NAMALWA (cell line): ENCODE results near the gene HCRTR1.
"Not testable (repeated sequence)": the region's sequence is repeated elsewhere in the genome, so short reads cannot be mapped to it uniquely, and the experiment has no call there.

Experiments used
- DNase-seq: peaks from one replicate; pipeline ENCODE4 v3.0.0-alpha.2; 2015; ENCODE audit warnings: low spot score

Gene HCRTR1

DNA sequence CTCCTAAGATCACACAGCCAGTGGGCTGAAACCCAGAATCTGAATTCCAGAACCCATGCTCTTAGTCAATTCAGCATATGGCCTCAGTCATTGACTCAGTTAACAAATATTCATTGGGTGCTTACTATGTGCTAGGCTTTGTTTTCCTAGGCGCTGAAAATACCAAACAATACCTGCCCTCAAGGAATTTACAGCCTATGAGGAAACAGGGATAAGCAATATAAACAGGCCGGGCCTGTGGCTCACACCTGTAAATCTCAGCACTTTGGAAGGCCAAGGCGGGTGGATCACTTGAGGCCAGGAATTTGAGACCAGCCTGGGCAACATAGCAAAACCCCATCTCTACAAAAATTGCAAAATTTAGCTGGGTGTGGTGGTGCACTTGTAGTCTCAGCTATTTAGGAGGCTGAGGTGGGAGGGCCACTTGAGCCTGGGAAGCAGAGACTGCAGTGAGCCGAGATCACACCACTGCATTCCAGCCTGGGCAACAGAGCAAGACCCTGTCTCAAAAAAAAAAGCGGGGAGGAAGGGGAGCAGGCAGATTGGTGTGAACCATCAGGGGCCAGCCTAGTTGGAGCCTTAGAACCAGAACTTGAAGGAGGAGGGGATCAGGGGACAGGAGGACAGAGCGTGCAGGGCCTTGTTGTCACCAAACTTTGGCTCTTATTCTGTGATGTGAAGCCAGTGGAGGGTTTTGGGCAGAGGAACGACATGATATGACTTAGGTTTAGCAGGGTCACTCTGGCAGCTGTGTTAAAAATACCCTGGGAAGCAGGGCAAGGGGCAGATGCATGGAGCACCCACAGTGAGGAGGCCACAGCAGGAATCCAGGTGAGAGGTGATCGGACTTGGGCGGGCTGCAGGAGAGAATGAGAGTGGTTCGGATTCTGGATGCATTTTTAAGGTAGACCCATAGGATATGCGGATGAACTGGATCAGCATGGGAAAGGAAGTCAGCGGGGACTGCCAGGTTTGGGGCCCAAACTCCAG lies 35.4 kb upstream of the HCRTR1 start:
- no peak for DNase-seq

DNA sequence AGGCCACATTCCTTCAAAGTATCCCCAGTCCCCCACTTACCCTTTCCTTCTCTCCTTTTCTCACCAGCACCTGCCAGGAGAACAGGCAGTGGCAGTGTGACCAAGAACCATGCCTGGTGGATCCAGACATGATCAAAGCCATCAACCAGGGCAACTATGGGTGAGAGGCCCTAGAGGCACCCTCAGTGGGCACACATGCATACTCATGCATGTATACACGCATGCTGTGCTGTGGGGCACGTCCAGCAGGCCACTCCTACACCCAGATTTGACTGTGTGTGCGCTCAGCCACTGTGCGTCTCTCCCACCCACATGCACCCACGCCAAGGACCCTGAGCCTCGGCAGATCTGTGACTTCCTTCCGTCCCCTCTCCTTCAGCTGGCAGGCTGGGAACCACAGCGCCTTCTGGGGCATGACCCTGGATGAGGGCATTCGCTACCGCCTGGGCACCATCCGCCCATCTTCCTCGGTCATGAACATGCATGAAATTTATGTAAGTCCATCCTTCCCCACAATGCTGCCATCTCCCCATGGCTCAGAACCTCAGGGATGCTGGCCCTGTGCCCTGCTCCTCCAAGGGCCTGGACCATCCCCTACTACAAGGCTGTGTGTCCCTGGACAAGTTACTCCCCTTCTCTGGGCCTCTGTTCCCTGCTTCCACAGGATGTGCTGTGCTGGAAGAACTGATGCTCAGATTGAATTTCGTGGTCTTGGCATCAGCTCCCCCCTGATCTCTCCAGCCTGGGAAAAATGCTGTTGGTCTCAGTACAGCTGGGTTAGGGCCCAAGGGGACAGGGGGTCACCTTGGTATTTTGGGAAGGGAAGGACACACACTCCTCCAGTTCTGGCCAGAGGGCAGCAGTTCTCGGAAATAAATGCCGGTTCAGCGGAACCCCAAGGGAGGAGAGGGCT lies 34.2 kb upstream of the HCRTR1 start:
- DNase-seq: no peak

DNA sequence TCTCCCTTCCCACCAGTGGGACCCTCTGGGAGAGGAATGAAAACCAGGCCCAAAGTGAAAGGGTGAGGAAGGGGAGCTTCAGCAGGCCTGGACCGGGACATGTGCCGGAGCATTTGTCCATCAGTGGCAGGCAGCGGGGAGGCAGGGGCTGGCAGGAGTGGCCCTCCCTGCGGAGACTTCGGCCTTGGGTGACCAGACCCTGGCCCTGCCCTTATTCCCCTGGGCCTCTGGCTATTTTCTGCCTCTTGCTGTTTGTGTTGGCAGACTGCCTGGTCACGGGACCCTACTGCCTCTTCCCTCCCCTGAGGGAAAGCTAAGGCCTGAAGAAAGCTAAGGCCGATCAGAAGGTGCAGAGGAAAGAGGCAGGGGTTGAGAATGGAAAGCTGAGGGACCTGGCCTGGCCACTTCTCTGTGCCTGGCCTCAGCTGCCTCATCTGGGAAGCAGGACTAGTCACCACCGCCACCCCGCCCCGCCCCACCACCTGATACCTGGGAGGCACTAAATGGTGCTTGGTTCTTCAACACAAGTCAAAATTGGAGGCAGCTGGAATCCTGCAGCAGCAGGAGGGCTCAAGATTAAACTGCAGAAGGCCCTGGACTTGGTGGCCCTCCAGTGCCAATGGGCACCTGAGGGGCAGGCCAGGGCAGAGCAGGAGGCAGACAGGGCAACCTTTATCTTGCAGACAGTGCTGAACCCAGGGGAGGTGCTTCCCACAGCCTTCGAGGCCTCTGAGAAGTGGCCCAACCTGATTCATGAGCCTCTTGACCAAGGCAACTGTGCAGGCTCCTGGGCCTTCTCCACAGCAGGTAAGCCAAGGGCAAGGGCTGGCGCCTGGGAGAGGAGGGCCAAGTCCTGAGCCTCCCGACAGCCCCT lies 33.3 kb upstream of the HCRTR1 start:
- no peak for DNase-seq

DNA sequence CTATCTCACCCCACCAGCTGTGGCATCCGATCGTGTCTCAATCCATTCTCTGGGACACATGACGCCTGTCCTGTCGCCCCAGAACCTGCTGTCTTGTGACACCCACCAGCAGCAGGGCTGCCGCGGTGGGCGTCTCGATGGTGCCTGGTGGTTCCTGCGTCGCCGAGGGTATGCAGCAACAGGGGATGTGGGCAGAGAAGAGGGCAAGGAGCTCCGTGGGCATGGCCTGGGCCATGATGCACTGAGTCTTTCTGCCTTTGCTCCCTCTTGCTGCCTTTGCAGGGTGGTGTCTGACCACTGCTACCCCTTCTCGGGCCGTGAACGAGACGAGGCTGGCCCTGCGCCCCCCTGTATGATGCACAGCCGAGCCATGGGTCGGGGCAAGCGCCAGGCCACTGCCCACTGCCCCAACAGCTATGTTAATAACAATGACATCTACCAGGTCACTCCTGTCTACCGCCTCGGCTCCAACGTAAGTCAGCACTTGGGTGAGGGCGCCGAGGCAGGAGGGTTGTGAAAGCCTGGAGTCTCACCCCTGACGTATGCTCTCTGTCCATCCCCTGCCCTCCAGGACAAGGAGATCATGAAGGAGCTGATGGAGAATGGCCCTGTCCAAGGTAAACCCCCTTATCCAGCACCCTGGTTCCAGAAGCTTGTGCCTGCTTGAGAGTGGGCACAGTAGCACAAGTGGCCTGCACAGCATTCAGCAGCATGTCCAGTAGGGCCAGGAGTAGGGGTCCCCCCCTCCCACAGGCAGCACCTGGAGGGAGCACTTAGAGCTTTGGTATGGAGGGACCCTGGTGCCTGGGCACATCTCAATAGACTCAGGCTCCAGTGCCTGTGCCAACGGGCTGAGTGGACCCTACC lies 32.4 kb upstream of the HCRTR1 start:
- DNase-seq: no peak

DNA sequence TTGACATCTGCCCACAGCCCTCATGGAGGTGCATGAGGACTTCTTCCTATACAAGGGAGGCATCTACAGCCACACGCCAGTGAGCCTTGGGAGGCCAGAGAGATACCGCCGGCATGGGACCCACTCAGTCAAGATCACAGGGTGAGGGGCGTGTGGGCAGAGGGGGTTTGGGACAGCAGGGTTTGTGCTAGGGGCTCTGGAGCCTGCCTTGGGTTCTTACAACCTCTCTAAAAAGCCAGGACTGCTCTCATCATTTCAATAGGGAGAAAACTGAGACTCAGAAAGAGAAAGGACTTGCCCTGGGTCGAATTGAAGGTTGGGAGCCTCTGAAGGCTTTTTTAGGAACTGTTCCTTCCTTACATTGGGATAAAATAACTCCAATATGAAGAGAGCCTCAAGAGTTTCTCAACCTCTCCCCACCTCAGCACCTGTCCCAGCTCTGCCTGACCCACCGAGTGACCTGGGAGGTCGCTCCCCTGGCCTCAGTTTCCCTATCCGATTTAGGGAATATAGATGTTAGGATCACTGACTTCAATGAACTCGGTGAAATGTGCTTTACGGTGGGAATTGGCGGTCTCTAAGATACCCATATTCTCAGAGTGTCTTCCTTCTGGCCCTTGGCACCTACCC lies 31.6 kb upstream of the HCRTR1 start:
- no peak for DNase-seq

DNA sequence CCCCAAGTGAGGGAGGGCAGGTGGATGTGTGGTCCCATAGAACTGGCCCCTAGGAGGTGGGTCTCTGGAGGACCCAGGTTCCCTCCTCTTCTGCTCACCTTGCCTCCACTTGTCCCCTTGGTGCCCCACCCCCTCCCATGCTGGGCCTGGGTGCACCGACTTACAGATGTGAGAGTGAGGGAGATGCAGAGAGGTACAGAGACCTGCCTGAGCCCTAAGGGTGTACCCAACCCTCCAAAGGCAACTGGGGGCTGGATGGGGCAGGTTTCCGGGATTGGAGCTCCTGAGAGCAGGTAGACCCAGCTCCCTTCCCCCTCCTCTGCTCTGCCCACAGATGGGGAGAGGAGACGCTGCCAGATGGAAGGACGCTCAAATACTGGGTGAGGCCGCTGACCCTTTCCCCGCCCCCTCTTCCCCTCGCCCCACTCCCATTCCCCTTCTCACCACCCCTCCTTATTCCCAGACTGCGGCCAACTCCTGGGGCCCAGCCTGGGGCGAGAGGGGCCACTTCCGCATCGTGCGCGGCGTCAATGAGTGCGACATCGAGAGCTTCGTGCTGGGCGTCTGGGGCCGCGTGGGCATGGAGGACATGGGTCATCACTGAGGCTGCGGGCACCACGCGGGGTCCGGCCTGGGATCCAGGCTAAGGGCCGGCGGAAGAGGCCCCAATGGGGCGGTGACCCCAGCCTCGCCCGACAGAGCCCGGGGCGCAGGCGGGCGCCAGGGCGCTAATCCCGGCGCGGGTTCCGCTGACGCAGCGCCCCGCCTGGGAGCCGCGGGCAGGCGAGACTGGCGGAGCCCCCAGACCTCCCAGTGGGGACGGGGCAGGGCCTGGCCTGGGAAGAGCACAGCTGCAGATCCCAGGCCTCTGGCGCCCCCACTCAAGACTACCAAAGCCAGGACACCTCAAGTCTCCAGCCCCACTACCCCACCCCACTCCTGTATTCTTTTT lies 30.8 kb upstream of the HCRTR1 start:
- no peak for DNase-seq

DNA sequence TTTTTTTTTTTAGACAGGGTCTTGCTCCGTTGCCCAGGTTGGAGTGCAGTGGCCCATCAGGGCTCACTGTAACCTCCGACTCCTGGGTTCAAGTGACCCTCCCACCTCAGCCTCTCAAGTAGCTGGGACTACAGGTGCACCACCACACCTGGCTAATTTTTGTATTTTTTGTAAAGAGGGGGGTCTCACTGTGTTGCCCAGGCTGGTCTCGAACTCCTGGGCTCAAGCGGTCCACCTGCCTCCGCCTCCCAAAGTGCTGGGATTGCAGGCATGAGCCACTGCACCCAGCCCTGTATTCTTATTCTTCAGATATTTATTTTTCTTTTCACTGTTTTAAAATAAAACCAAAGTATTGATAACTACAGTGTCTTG lies 30.2 kb upstream of the HCRTR1 start:
- DNase-seq: not testable (repeated sequence)

DNA sequence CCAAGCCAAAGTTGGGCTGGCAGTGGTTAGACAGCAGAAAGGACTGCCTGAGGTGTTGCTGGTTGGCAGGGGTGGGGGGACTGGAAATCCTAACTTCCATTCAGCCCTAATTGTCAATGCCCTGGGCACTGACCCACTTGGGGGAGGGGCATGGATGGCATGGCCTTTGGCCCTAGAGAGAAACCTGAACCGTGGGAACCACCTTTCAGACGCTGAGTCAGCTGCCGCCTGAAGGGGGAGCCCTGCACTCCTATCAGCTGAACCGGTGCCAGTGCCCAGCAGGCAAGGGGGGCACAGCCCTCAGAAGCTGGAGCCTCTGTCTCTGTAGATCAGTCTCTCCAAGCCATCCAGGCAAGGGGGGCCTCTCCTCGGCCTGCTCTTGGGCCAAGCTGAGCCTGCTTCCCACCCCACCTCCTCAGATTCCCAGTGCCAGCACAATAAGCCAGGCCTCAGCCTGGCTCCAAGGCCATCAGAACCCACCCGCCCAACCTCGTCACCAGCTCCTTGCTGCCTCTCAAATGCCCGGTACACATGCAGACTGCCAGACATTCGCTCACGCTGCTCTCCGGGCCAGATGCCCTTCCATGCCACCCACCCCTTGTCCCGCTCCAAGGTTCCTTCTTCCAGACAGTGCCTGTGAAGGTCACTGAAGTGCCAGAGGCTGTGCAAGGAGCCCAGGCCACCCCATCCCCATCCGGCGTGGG lies 29.6 kb upstream of the HCRTR1 start:
- DNase-seq: peak; percentile 75

DNA sequence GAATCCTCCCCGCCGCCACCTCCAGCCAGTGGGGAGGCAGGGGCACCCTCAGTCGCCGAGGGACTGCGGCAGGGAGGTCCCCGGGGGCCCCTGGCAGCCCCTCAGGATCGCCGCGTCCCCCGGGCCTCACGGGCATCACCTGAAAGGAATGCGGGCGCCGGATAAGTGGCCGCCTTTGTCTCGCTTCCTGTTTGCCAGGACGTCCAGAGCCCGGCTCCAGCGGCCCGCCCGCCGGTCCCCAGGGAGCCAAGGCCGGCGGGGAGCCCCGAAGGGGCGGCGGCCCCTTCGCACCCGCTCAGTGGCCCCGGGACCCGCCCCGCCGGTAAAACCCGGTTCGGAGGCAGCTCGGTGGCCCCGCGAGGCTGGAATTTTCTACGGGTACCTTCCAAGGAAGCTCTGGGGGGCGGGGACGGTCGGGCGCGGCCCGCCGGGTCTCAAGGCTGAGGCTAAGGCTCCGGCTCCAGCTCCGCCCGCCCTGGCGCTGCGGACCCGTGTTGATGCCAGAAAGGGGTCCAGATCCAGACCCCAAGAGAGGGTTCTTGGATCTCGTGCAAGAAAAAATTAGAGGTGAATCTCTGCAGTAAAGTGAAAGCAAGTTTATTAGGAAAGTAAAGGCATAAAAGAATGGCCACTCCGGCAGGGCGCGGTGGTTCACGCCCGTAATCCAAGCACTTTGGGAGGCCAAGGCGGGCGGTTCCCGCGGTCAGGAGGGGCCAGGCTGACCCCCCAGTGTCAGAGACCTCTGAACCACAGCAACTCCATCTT lies 28.6 kb upstream of the HCRTR1 start:
- no peak for DNase-seq

DNA sequence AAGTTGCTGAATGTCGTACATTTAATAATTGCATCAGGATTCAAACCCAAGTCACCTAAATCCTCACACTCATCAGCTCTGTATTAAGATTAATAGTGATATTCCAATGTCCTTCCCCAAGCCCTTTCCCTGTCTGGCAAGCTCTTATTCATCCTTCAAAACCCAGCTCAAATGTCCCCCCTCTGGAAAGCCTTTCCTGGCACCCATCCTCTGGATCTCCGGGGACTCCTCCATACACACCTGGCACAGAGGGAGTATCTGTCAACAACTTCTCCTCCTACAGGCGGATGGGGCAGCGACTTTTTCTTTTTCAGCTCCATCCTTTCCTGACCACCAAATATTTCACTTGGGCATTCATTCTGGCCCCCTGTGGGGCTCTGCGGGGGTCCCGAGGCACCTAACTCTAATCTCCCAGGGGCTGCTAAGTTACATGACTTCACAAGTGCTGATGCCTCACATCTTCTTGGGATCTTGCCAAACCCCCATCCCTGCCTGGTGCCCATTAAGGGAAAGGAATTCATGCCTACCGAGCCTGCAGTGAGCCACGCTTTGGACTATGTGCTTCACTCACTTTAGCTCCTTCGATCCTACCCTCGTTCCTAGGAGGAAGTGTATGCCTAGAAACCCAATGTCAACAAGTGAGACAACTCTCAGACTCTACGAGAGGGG lies 25.9 kb upstream of the HCRTR1 start:
- no peak for DNase-seq

DNA sequence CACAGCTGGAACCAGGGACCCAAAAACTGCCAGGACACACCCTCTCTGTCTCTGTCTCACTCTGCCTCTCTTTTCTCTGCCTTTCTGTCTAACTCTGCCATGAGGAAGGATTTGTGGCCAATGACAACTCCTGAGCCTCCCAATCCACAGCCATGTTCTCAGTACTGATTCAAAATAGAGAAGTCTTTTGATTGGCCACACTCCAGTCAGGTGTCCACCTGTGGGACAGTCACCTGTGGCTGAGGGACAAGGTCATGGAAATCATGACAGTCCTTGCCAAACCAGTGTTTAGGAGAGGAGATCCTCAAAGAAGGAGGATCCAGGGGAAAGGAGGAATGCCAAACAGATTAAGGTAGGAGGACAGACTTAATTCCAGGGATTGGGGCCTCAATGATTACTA lies 25.4 kb upstream of the HCRTR1 start:
- no peak for DNase-seq

DNA sequence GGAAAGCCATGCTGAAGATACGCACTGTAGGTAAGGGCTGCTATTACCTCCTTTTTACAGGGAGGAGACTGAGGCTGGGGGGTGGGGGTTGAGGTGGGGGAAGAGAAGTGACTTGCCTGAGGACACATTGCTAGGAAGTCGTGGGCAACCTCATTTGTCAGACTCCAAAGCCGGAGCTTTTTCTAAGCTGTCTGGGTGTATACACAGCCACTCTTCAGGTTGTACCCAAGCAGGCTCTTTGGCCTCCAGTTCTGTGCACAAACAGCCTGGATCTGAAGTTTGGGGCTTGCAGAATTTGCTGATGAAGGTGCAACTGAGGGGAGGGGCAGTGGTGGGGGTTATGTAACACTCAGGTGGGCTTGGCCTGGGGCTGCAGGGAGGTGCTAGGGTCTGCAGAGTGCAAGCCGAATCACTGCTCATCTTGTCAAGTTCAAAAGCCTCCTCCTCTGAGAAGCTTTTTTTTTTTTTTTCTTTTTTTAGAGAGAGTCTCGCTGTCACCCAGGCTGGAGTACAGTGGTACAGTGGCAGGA lies 24.3 kb upstream of the HCRTR1 start:
- DNase-seq: no peak

DNA sequence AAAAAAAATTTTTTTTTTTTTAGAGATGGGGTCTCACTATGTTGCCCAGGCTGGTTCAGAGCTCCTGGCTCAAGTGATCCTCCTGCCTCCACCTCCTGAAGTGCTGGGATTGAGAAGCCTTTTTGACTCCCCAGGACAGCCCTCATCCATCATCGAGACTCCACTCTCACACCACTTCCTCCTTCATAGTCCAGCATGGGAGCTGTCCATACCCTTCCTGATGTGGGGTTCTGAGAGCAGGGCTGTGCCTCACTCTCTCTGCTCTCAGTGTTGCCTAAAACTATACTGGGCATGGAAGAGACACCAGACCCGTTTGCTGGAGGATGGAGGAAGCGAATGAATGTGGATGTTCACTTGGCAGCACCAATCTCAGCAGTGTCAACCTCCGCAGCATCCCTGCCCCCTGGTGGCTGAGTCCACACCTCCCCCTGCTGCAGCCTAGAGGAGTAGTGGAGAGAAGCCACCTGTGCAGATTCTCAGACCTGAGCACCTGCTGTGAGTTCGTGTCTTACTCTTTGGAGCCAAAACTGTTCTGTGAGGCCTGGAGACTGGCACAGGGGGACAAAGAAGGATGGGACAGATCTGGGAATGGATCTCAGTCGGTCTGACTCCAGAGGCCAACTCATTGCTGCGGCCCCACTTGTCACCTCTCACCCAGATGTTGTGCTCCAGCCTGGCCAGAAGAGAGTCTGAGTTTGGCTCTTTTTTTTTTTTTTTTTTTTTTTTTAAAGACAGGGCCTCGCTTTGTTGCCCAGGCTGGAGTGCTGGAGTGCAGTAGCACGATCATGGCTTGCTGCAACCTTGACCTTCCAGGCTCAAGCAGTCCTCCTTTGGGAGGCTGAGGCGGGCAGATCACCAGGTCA lies 23.5 kb upstream of the HCRTR1 start:
- DNase-seq: peak; percentile 87

DNA sequence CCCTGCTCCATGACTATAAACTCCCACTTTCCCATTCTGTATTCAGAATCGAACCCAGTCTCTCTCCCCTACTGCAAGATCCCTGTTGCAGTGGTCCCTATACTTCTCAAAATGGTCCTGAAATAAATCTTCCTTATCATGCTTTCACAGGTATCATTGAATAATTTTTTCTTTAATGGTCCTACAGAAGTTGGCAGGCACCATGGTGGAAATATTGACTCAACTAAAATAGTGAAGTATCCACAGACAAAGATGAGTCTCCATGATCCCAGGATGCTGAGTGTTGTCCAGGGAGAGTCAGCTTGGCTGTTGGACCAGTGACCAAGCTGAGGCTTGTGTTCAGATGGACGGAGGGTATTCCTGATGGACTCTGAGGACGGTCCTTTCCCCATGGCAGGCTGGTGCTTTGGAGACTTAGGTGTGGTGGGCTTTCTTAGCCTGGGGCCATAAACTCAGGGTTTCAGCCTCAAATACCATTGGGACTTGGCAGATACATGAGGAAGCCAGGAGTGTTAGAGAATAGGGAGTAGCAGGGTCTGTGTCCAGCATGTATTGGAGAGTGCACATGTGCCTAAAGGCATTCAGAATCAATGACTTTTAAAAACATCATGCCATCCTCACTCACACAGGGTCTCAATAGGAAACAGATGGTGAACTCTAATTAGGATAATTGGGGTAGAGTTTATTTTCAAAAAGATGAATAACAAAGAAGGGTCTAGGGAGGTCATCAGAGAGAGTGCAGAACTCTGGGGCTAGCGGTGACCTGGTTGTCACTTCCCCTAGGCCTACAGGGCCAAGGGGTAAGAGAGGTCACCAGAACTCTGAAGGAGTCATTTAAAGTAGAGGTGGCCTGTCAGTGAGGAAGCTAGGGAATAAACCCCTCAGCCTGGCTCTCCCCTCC lies 21.4 kb upstream of the HCRTR1 start:
- no peak for DNase-seq

DNA sequence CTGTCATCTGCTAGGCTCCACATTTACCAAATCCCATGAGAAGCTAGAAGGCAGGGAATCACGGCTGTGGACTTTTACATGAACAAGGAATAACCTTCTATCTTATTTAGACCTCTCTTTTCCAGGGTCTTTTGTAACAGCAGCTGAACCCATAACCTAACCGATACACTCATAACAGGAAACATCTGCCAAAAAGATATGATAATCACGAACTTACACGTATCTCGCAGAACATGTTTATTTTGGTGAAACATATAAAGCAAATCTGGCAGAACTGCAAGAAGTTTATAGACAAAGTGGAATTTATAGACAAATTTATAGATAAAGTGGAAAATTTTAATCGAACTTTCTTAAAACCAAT lies 20.8 kb upstream of the HCRTR1 start:
- DNase-seq: peak; percentile 43
